AG04449 (cell line): Measurements from ENCODE around the gene ADAMTS17.

ENCODE experiments used
- CTCF ChIA-PET: fragments of 350-600 bp; formaldehyde crosslinking; extraction: SDS; loops from one replicate; lab custom pipeline; 2021; ENCODE audit warnings: antibody characterized with exemption; lab: Yijun Ruan, JAX
- POLR2A ChIA-PET: fragments of 400-600, 350-600 bp; formaldehyde crosslinking; extraction: SDS; loops from one replicate; lab custom pipeline; 2020; ENCODE audit warnings: antibody characterized with exemption, inconsistent platforms; lab: Yijun Ruan, JAX
- DNase-seq: peaks from one replicate; pipeline ENCODE4 v3.0.0-alpha.2; 2010; ENCODE audit warnings: low read depth, low spot score
- H3K4me3 ChIP-seq: 2 replicates; pipeline ENCODE4 v1.5.1; 2011; ENCODE audit warnings: low read depth, mild to moderate bottlenecking, control low read depth, low read length
- CTCF ChIP-seq: IDR thresholded peaks from one replicate; pipeline ENCODE4 v1.5.1; 2011; ENCODE audit warnings: mild to moderate bottlenecking, moderate library complexity, low read length, control low read depth, inconsistent platforms; ENCODE audit not compliant: insufficient read depth; ENCODE audit errors: missing control alignments

Gene ADAMTS17

GRCh38 chr15:100252779-100253417, 88.9 kb downstream of the ADAMTS17 start:
- ChIA-PET CTCF (no interaction called here), POLR2A (no interaction called here)
- H3K4me3 ChIP-seq = no peak overlapping the region
- DNase-seq = no peak
- TF ChIP-seq CTCF = no peak

GRCh38 chr15:100252359-100252758, 89.4 kb downstream of the ADAMTS17 start:
- CTCF ChIA-PET = no interaction called here
- DNase-seq = no peak
- no peak for TF ChIP-seq CTCF
- H3K4me3 ChIP-seq = no peak overlapping the region
- POLR2A ChIA-PET = no interaction called here

GRCh38 chr15:100250176-100250800, 91.5 kb downstream of the ADAMTS17 start:
- DNase-seq = no peak
- CTCF ChIA-PET = no interaction called here
- no peak overlapping the region for H3K4me3 ChIP-seq
- TF ChIP-seq CTCF = no peak
- POLR2A ChIA-PET = no interaction called here

- ChIA-PET CTCF (no interaction called here), POLR2A (no interaction called here)
- DNase-seq = no peak
- no peak for TF ChIP-seq CTCF
- no peak overlapping the region for H3K4me3 ChIP-seq
Measured at GRCh38 chr15:100249096-100249815, 92.5 kb downstream of the ADAMTS17 start.

- no peak for DNase-seq
- no peak overlapping the region for H3K4me3 ChIP-seq
- POLR2A ChIA-PET = no interaction called here
- CTCF ChIA-PET = no interaction called here
- TF ChIP-seq CTCF = no peak
Measured at GRCh38 chr15:100248236-100248635, 93.5 kb downstream of the ADAMTS17 start.
